SU-DHL-6 (cell line): ENCODE measurements around the gene PRKCD.

ENCODE experiments used
- CTCF ChIP-seq: fragments of 200-600 bp; sonication (generic); IDR thresholded peaks from one replicate; pipeline ENCODE4 v1.5.1; 2017; ENCODE audit warnings: antibody characterized with exemption, mild to moderate bottlenecking, low read length, moderate library complexity; ENCODE audit not compliant: insufficient read depth, poor library complexity, severe bottlenecking
- EZH2phosphoT487 ChIP-seq: fragments of 200-600 bp; sonication (generic), shearing (Covaris generic); conservative IDR thresholded peaks from 2 replicates; pipeline ENCODE4 v1.6.1; 2018; ENCODE audit warnings: mild to moderate bottlenecking, antibody characterized with exemption, low read length, moderate library complexity, mixed read lengths

DNA sequence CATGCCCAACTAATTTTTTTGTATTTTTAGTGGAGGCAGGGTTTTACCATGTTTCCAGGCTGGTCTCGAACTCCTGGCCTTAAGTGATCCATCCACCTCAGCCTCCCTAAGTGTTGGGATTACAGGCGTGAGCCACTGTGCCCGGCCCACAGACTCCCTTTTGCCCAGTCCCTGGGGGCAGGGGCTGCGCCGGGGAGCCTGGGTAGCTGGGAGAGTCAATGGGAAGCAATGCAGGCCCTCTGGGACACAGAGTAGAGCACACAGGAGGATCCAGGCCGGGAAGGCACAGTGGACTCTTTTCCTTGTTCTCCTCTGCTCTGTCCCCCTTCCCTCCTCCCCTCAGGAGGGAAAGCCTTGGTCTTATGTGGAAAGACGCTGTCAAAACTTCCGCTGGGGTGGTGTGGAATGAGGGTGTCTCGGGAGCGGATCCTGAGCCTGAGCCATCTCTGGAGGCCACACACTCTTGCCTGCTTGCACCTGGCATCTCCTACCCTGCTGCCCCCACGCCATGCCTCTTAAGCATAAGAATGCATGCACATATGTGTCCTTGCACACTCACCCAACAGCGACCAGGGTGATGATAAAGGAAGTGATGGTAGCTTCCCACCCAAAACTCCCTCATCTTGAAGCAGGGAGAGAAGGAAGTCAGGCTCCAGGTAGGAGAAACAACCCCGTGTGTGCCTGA lies 11.9 kb upstream of the PRKCD start:
- TF ChIP-seq CTCF (no peak), EZH2phosphoT487 (no peak)
